GM19328 (cell line): ENCODE data around the gene NOC4L.
"Not testable (repeated sequence)": the region's sequence is repeated elsewhere in the genome, so short reads cannot be mapped to it uniquely, and the experiment has no call there.

Experiments used
- ATAC-seq: cut with Tn5 transposase; IDR thresholded peaks from one replicate; pipeline ENCODE4 v1.9.1; 2021; ENCODE audit warnings: mild to moderate bottlenecking, moderate library complexity; ENCODE audit not compliant: unreplicated experiment

The NOC4L gene

GRCh38 chr12:132123970-132124765 lies 20.1 kb upstream of the NOC4L start:
- ATAC-seq: no peak

- ATAC-seq: no peak
Observed at GRCh38 chr12:132124766-132125425, 19.4 kb upstream of the NOC4L start.

- ATAC-seq: no peak
Observed at GRCh38 chr12:132125736-132126135, 18.5 kb upstream of the NOC4L start.

GRCh38 chr12:132127041-132127440 lies 17.2 kb upstream of the NOC4L start:
- no peak for ATAC-seq

- ATAC-seq: no peak
Observed at GRCh38 chr12:132129007-132129406, 15.2 kb upstream of the NOC4L start.

GRCh38 chr12:132130690-132131089 lies 13.6 kb upstream of the NOC4L start:
- ATAC-seq: no peak

GRCh38 chr12:132131229-132131628 lies 13.0 kb upstream of the NOC4L start:
- ATAC-seq: no peak

- ATAC-seq: no peak
Observed at GRCh38 chr12:132131952-132132351, 12.3 kb upstream of the NOC4L start.

- ATAC-seq: no peak
Observed at GRCh38 chr12:132132609-132133430, 11.4 kb upstream of the NOC4L start.

GRCh38 chr12:132133952-132134652 lies 10.2 kb upstream of the NOC4L start:
- no peak for ATAC-seq

GRCh38 chr12:132134653-132135183 lies 9.5 kb upstream of the NOC4L start:
- not testable (repeated sequence) for ATAC-seq

- not testable (repeated sequence) for ATAC-seq
Observed at GRCh38 chr12:132136226-132136625, 8.0 kb upstream of the NOC4L start.

GRCh38 chr12:132137483-132138125 lies 6.7 kb upstream of the NOC4L start:
- no peak for ATAC-seq

- ATAC-seq: no peak
Observed at GRCh38 chr12:132138941-132139871, 5.1 kb upstream of the NOC4L start.

GRCh38 chr12:132139912-132140311 lies 4.3 kb upstream of the NOC4L start:
- ATAC-seq: no peak

GRCh38 chr12:132140501-132140900 lies 3.8 kb upstream of the NOC4L start:
- ATAC-seq: no peak

GRCh38 chr12:132140918-132141841 lies 3.1 kb upstream of the NOC4L start:
- ATAC-seq: no peak
